Measurements from ENCODE around the gene CTSV. TPM values are rescaled to one million over a fixed set of nuclear protein-coding genes. Genes with fewer than 3 reads are reported as not detected.
"Not testable (repeated sequence)": the region's sequence is repeated elsewhere in the genome, so short reads cannot be mapped to it uniquely, and the experiment has no call there.

Gene CTSV
- total and polyA plus RNA-seq, 5 experiments from 2014 or later: not detected

DNA sequence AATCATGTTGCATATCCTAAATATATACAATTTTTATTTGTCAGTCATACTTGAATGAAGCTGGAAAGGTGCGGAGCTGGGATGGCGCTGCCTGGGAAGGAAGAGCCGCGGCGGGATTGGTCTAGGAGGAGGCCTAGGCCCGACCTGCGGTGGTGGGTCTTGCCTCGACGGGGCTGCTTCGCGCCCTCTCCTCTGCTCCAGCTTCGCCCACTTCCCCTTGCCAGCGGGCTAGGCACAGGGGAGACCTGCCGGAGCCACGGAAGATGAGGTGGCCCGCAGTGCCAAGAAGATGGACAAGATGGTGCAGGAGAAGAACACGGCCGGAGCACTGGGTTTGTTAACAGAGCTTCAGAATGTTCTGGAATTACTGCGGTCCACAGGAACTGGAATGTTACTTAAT, 28.5 kb upstream of the CTSV start:
- peaks cover 6 to 23% (median 19%) of the 10 kb centered on the region in 5 donors for H3K27me3 Mint-ChIP-seq
- POLR2A ChIA-PET: no interaction called here
- DNase-seq (no peak), ATAC-seq (no peak)
- no peaks in the 10 kb centered on the region for H3K4me1 Mint-ChIP-seq
- H3K27ac Mint-ChIP-seq: no peak overlapping the region
- H3K36me3 Mint-ChIP-seq: peaks cover 0 to 13% (median 8%) of the 10 kb centered on the region in 3 donors
- peaks cover 6 to 19% (median 11%) of the 10 kb centered on the region in 9 donors for H3K9me3 Mint-ChIP-seq
- H3K4me3 Mint-ChIP-seq: no peak overlapping the region

- DNase-seq: no peak
These were observed 25.2 kb upstream of the CTSV start for GRCh38 chr9:97064176-97064575.

GRCh38 chr9:97060796-97061195, 21.9 kb upstream of the CTSV start:
- Mint-ChIP-seq H3K27me3 (peaks cover 7 to 31% (median 15%) of the 10 kb centered on the region in 5 donors), H3K27ac (no peak overlapping the region), H3K4me1 (no peaks in the 10 kb centered on the region), H3K9me3 (peaks cover 1 to 9% (median 4%) of the 10 kb centered on the region in 9 donors), H3K36me3 (peaks cover 0 to 5% (median under 1%) of the 10 kb centered on the region in 3 donors), H3K4me3 (no peak overlapping the region)
- DNase-seq (no peak), ATAC-seq (no peak)
- POLR2A ChIA-PET: no interaction called here

More at GRCh38 chr9:97064176-97064575, 25.2 kb upstream of the CTSV start:
- Mint-ChIP-seq H3K4me1 (no peaks in the 10 kb centered on the region), H3K9me3 (peaks cover 6 to 19% (median 11%) of the 10 kb centered on the region in 9 donors), H3K27me3 (peaks cover 9 to 27% (median 15%) of the 10 kb centered on the region in 5 donors), H3K36me3 (peaks cover 0 to 13% (median 8%) of the 10 kb centered on the region in 3 donors), H3K4me3 (no peak overlapping the region), H3K27ac (no peak overlapping the region)
- POLR2A ChIA-PET: no interaction called here
- no peak for ATAC-seq

DNA sequence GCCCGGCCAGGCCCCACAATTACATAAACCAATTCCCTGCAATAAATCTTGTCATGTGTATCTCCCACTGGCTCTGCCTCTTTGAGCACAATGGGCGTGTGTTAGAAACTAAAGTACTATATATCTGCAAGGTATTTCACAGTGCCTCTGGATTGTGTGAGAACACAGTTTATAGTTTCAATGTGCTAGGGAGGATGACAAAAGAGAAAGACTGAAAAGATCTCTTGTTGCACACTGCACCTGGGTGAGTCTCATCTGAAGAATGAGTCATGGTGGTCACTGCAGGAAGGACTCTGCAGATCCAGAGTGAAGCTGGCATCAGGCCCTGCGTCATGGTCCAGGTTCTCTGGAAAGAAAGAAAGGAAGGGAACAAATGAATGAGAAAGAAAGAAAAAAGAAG, 20.7 kb upstream of the CTSV start:
- DNase-seq (no peak), ATAC-seq (no peak)
- Mint-ChIP-seq H3K4me3 (no peak overlapping the region), H3K9me3 (no peaks in the 10 kb centered on the region), H3K4me1 (no peaks in the 10 kb centered on the region), H3K36me3 (no peaks in the 10 kb centered on the region), H3K27me3 (peaks cover 7 to 36% (median 17%) of the 10 kb centered on the region in 5 donors), H3K27ac (no peak overlapping the region)
- POLR2A ChIA-PET: no interaction called here

- no peak for DNase-seq
- no peak overlapping the region for H3K4me3 Mint-ChIP-seq
- no peak for ATAC-seq
- POLR2A ChIA-PET: no interaction called here
- no peaks in the 10 kb centered on the region for H3K4me1 Mint-ChIP-seq
- H3K9me3 Mint-ChIP-seq: no peaks in the 10 kb centered on the region
- peaks cover 11 to 56% (median 27%) of the 10 kb centered on the region in 5 donors for H3K27me3 Mint-ChIP-seq
- H3K36me3 Mint-ChIP-seq: no peaks in the 10 kb centered on the region
- no peak overlapping the region for H3K27ac Mint-ChIP-seq
These were observed 18.7 kb upstream of the CTSV start for GRCh38 chr9:97057651-97058050.

DNA sequence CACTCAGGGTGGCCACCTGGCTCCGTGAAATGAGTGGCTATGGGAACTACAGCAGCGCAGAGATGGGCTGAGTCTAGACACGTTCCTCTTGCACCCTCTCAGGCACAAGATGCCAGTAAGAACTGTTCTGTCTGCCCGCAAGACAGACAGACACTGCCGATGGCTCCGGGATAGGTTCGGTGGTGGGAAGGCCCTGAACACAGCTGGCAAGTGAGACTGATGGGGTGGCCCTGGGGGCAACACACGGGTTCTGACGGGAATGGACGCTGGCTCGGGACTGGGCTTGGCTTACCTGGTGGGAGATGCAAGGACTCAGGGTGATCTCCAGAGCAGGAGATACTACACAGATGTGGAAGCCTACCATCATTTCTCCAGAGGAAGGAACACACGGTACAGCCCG, 16.9 kb upstream of the CTSV start:
- H3K9me3 Mint-ChIP-seq, POLR2A ChIA-PET: not testable (repeated sequence)
- peaks cover 14 to 53% (median 32%) of the 10 kb centered on the region in 5 donors for H3K27me3 Mint-ChIP-seq

GRCh38 chr9:97053717-97054116, 14.8 kb upstream of the CTSV start:
- DNase-seq (no peak), ATAC-seq (no peak)
- no peaks in the 10 kb centered on the region for H3K4me1 Mint-ChIP-seq
- no peak overlapping the region for H3K4me3 Mint-ChIP-seq
- H3K27ac Mint-ChIP-seq: no peak overlapping the region
- no peaks in the 10 kb centered on the region for H3K36me3 Mint-ChIP-seq
- peaks cover 9 to 39% (median 29%) of the 10 kb centered on the region in 5 donors for H3K27me3 Mint-ChIP-seq
- no peaks in the 10 kb centered on the region for H3K9me3 Mint-ChIP-seq
- POLR2A ChIA-PET: no interaction called here

More for the DNA sequence above, 16.9 kb upstream of the CTSV start:
- not testable (repeated sequence) for H3K4me3 Mint-ChIP-seq, ATAC-seq, H3K27ac Mint-ChIP-seq, H3K36me3 Mint-ChIP-seq, DNase-seq, H3K4me1 Mint-ChIP-seq

- ATAC-seq: no peak
- H3K36me3 Mint-ChIP-seq: no peaks in the 10 kb centered on the region
- H3K4me1 Mint-ChIP-seq: no peaks in the 10 kb centered on the region
- POLR2A ChIA-PET: no interaction called here
- DNase-seq: no peak
- no peaks in the 10 kb centered on the region for H3K9me3 Mint-ChIP-seq
- peaks cover 9 to 39% (median 28%) of the 10 kb centered on the region in 5 donors for H3K27me3 Mint-ChIP-seq
- no peak overlapping the region for H3K4me3 Mint-ChIP-seq
- no peak overlapping the region for H3K27ac Mint-ChIP-seq
These were observed 13.8 kb upstream of the CTSV start for GRCh38 chr9:97052735-97053134.

DNA sequence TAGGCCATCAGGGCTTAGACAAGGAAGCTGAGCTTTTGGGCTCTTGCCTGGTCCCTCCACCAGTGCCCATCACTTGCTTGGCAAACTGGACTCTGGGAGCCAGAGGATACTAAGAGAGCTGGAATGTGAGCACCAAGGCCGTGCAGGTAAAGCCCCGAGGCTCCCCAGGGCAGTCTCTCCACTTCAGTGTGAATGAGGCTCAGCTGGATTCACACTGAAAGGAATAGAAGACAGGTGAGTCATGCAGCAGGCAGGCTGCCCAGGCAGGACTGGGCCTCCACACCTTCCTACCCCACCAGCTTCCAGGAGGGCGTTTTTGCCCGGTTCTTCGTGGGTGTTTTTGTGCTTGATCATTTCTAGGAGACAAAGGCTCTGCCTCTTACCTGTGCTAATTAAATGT, 7.3 kb upstream of the CTSV start:
- peaks cover 0 to 10% (median 0%) of the 10 kb centered on the region in 9 donors for H3K9me3 Mint-ChIP-seq
- ATAC-seq (no peak), DNase-seq (no peak)
- H3K27me3 Mint-ChIP-seq: peaks cover 15 to 38% (median 28%) of the 10 kb centered on the region in 5 donors
- H3K4me3 Mint-ChIP-seq: no peak overlapping the region
- POLR2A ChIA-PET: no interaction called here
- no peak overlapping the region for H3K27ac Mint-ChIP-seq
- H3K36me3 Mint-ChIP-seq: peaks cover 0 to 9% (median 0%) of the 10 kb centered on the region in 3 donors
- H3K4me1 Mint-ChIP-seq: no peaks in the 10 kb centered on the region

GRCh38 chr9:97045300-97045699, 6.4 kb upstream of the CTSV start:
- H3K9me3 Mint-ChIP-seq: peaks cover 0 to 10% (median 0%) of the 10 kb centered on the region in 9 donors

DNA sequence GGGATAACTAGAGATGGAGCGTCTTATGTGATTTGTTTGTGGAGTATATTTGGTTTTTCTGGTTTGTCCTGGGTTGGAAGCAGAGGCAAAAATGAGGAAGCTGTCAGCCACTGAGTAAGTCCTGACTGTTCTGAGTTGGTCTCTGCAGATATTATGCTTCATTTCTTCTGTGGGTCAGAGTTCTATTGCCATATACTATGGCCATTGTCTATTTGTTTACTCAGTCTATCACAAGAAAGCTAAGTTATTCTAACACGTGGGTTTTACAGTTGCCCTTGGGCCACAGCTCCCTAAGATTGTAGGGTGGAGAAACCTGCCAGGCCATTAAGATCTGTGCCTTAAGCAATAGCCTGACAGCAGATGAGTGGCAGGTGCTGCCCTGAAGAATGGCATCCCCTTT, 3.0 kb upstream of the CTSV start:
- POLR2A ChIA-PET: no interaction called here
- H3K4me1 Mint-ChIP-seq: peaks cover 2 to 10% (median 9%) of the 10 kb centered on the region in 4 donors

More at GRCh38 chr9:97045300-97045699, 6.4 kb upstream of the CTSV start:
- Mint-ChIP-seq H3K36me3 (peaks cover 0 to 9% (median 0%) of the 10 kb centered on the region in 3 donors), H3K4me1 (no peaks in the 10 kb centered on the region), H3K27me3 (peaks cover 15 to 36% (median 29%) of the 10 kb centered on the region in 5 donors), H3K27ac (no peak overlapping the region), H3K4me3 (no peak overlapping the region)
- POLR2A ChIA-PET: no interaction called here
- ATAC-seq: no peak
- DNase-seq: no peak

DNA sequence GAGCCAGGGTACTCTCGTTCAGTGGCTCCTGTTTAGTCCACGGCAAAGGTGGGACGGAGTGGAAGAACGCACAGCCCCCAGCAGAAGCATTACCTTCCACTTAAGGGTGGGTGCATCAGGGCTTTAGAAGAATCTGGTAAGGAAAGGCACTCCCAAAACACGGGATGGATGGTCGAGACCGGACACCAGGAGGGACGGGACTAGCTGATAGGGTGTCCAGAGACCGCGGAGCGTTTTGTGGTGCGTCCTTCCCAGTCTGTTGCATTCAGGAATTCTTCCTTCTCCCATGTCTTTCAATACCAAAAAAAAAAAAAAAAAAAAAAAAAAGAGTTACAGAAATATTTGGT, 545 bp upstream of the CTSV start:
- peaks cover 0 to 10% (median 2%) of the 10 kb centered on the region in 9 donors for H3K9me3 Mint-ChIP-seq
- ATAC-seq: no peak
- peaks cover 0 to 9% (median 0%) of the 10 kb centered on the region in 3 donors for H3K36me3 Mint-ChIP-seq
- POLR2A ChIA-PET: no interaction called here
- peaks cover 2 to 10% (median 9%) of the 10 kb centered on the region in 4 donors for H3K4me1 Mint-ChIP-seq
- H3K27ac Mint-ChIP-seq: peak overlapping the region in 1 of 10 donors; percentile 43
- DNase-seq: no peak
- H3K27me3 Mint-ChIP-seq: peaks cover 25 to 63% (median 51%) of the 10 kb centered on the region in 5 donors
- peak overlapping the region; percentile 57 to 84 (median 76) for H3K4me3 Mint-ChIP-seq

More for the DNA sequence above, 3.0 kb upstream of the CTSV start:
- DNase-seq: no peak
- ATAC-seq: no peak
- Mint-ChIP-seq H3K27me3 (peaks cover 33 to 58% (median 54%) of the 10 kb centered on the region in 5 donors), H3K36me3 (peaks cover 0 to 9% (median 0%) of the 10 kb centered on the region in 3 donors), H3K27ac (no peak overlapping the region), H3K9me3 (peaks cover 0 to 10% (median 2%) of the 10 kb centered on the region in 9 donors), H3K4me3 (no peak overlapping the region)

GRCh38 chr9:97023505-97023904, 15.4 kb downstream of the CTSV start:
- ATAC-seq, DNase-seq, H3K36me3 Mint-ChIP-seq, H3K4me3 Mint-ChIP-seq, H3K27ac Mint-ChIP-seq, H3K9me3 Mint-ChIP-seq, H3K4me1 Mint-ChIP-seq, POLR2A ChIA-PET: not testable (repeated sequence)
- H3K27me3 Mint-ChIP-seq: peaks cover 4 to 10% (median 7%) of the 10 kb centered on the region in 5 donors

All from naive thymus-derived CD8-positive, alpha-beta T cell (primary cell).